Heart left ventricle (tissue), 16 donors: ENCODE data around the gene TMEM163. TPM values are rescaled to one million over a fixed set of nuclear protein-coding genes. Genes with fewer than 3 reads are reported as not detected.

Source experiments
- ATAC-seq, 4 donors: fragments of 200-7000 bp; cut with Tn5 transposase; one replicate each; pipeline ENCODE4 v1.9.1; 2020 to 2022; ENCODE audit warnings: moderate library complexity in 4 of 4, mild to moderate bottlenecking in 3 of 4, moderate number of reproducible peaks in 1 of 4
- DNase-seq, 5 donors: peaks; one replicate each; pipeline ENCODE4 v3.0.0-alpha.2; 2020
- H3K27ac ChIP-seq, 12 donors: fragments of 200-600 bp; sonication (generic) in 4 of 12; one replicate each; pipeline versions ENCODE4 v1.5.0 to v1.8.0; 2016 to 2022; ENCODE audit warnings: mild to moderate bottlenecking in 2 of 12
- H3K27me3 ChIP-seq, 9 donors: fragments of 200-600 bp; sonication (generic) in 2 of 9; one replicate each; pipeline versions ENCODE4 v1.5.1 to v1.8.0; 2016 to 2022; ENCODE audit warnings: mild to moderate bottlenecking in 3 of 9
- H3K36me3 ChIP-seq, 9 donors: fragments of 200-600 bp; sonication (generic) in 2 of 9; one replicate each; pipeline versions ENCODE4 v1.5.0 to v1.8.0; 2018 to 2022; ENCODE audit warnings: mild to moderate bottlenecking in 2 of 9
- H3K4me1 ChIP-seq, 12 donors: fragments of 200-600 bp; sonication (generic) in 4 of 12; one replicate each; pipeline versions ENCODE4 v1.5.0 to v1.8.0; 2016 to 2022; ENCODE audit warnings: mild to moderate bottlenecking in 3 of 12
- H3K4me3 ChIP-seq, 12 donors: fragments of 200-600 bp; sonication (generic) in 4 of 12; one replicate each; pipeline versions ENCODE4 v1.5.0 to v1.8.0; 2017 to 2022; ENCODE audit warnings: mild to moderate bottlenecking in 9 of 12, moderate library complexity in 4 of 12
- H3K9me3 ChIP-seq, 12 donors: fragments of 200-600 bp; sonication (generic) in 4 of 12; one replicate each; pipeline versions ENCODE4 v1.5.0 to v1.8.0; 2016 to 2022; ENCODE audit warnings: mild to moderate bottlenecking in 1 of 12
- POLR2A ChIP-seq, 2 donors: fragments of 450-650 bp; IDR thresholded peaks; one replicate each; pipeline ENCODE4 v1.6.1; 2017; ENCODE audit warnings: antibody characterized with exemption in 2 of 2, mild to moderate bottlenecking in 2 of 2, moderate library complexity in 2 of 2
- WGBS, 4 donors: extraction: QIAGEN DNeasy Blood & Tissue Kit in 2 of 4; methylation state at CpG; one replicate each; pipeline versions ENCODE4 v1.1.5 to v1.1.7; 2013 to 2018; 5-methylcytosine and 5-hydroxymethylcytosine counted together
- intact Hi-C, 10 donors: fragments of 100-400 bp; cut with DNase I; formaldehyde crosslinking; loops; one replicate each; pipeline versions ENCODE4 v1.11.1 to v1.14.2; 2022
- polyA plus RNA-seq, 2 donors: library from polyadenylated mRNA; stranded (reverse); fragments of 200-250 nt; gene quantifications; one replicate each; pipeline ENCODE4 v1.2.3, GENCODE V29; 2013
- total RNA-seq, 9 donors: library from RNA; depleted of rRNA in 2 of 9; stranded (reverse); fragments of >200 nt in 2 of 9; fragmentation: NEBNext Ultra II Directional in 3 of 9; extraction: Animal tissue kit (Norgen Biotek cat#: 25700) in 3 of 9; gene quantifications; one replicate each; pipeline versions ENCODE4 v1.1.0 to v1.2.4, GENCODE V29; 2016 to 2023
- TF ChIP-seq, protein P1 (sequence below), 12 donors: fragments of 200-600 bp; sonication (generic) in 4 of 12; IDR thresholded peaks; one replicate each; pipeline versions ENCODE4 v1.5.0 to v1.8.0; 2018 to 2022; ENCODE audit warnings: antibody characterized with exemption in 12 of 12, mild to moderate bottlenecking in 5 of 12
- donor health status: ischemic (EF 13 %, LVEDD 7.1; RV severe dilation, severe dysfunction).
- donor health status: healthy with polysubstance abuse.
- donor health status: DM: no; HTN: yes; CAD: no.
- donor health status: DM: no; HTN: no; CAD: no.
- donor health status: ischemic (EF 25% LVEDD 6.9; RV normal size, moderate dysfunction).
- donor health status: ischemic (EF 25% LVEDD 5.7; RV mildly dilated, moderate dysfunction).
- donor health status: healthy.
- donor health status: DM: yes; HTN: yes; CAD: no.
- donor health status: ischemic (EF 35%, LVEDD 5.7; RV mildly dilated, moderate dysfunction).
- donor health status: nonischemic (EF 11% LVEDD 7.7; RV severe dilation, severe dysfunction).
- donor health status: DM: yes; HTN: yes; CAD: no.
- donor health status: PGD.
- donor health status: ischemic (EF 29% LVEDD 5.4; RV normal size, mild dysfunction).
- donor health status: nonischemic (EF 23%, LVEDD 6.1; RV moderate dilation, normal function).

Gene TMEM163
- total and polyA plus RNA-seq, 11 donors, result 0.14 to 1.4 (median 0.47) TPM

GRCh38 chr2:134711692-134712091 lies 7.1 kb downstream of the TMEM163 start:
- DNase-seq (no peak), ATAC-seq (no peak)
- TF ChIP-seq POLR2A (IDR thresholded peaks at IDR 0.05), result no peak
- TF ChIP-seq, protein P1, sequence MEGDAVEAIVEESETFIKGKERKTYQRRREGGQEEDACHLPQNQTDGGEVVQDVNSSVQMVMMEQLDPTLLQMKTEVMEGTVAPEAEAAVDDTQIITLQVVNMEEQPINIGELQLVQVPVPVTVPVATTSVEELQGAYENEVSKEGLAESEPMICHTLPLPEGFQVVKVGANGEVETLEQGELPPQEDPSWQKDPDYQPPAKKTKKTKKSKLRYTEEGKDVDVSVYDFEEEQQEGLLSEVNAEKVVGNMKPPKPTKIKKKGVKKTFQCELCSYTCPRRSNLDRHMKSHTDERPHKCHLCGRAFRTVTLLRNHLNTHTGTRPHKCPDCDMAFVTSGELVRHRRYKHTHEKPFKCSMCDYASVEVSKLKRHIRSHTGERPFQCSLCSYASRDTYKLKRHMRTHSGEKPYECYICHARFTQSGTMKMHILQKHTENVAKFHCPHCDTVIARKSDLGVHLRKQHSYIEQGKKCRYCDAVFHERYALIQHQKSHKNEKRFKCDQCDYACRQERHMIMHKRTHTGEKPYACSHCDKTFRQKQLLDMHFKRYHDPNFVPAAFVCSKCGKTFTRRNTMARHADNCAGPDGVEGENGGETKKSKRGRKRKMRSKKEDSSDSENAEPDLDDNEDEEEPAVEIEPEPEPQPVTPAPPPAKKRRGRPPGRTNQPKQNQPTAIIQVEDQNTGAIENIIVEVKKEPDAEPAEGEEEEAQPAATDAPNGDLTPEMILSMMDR (IDR thresholded peaks at IDR 0.05), result no peak
- no peaks in the 10 kb centered on the region for H3K9me3 ChIP-seq
- H3K4me3 ChIP-seq, result no peak overlapping the region
- H3K27ac ChIP-seq, result no peak overlapping the region
- H3K4me1 ChIP-seq, result peaks cover 0 to 23% (median under 1%) of the 10 kb centered on the region in 12 donors
- 8 to 13% (median 8%) methylated on average over 3 of the region's 3 CpGs for WGBS, 4 donors
- intact Hi-C loops, result loop anchor here in 1 of 10 donors (1.0 kb wide), 1 partner anchor 9 kb away; no protein-coding TSS in a partner anchor
- H3K27me3 ChIP-seq, result peaks cover under 1 to 69% (median 16%) of the 10 kb centered on the region in 9 donors
- no peaks in the 10 kb centered on the region for H3K36me3 ChIP-seq

- no peaks in the 10 kb centered on the region for H3K36me3 ChIP-seq
- H3K27me3 ChIP-seq, result peaks cover 0 to 56% (median 15%) of the 10 kb centered on the region in 9 donors
- TF ChIP-seq, protein P1 (IDR thresholded peaks at IDR 0.05), result no peak
- TF ChIP-seq POLR2A (IDR thresholded peaks at IDR 0.05), result no peak
- peaks cover 0 to 21% (median 5%) of the 10 kb centered on the region in 12 donors for H3K4me1 ChIP-seq
- WGBS, 4 donors, result 74 to 92% (median 83%) methylated on average over 5 of the region's 5 CpGs
- H3K27ac ChIP-seq, result no peak overlapping the region
- DNase-seq (no peak), ATAC-seq (no peak)
- H3K4me3 ChIP-seq, result no peak overlapping the region
- intact Hi-C loops, result no loop called here
- H3K9me3 ChIP-seq, result no peaks in the 10 kb centered on the region
Observed at GRCh38 chr2:134707330-134707676, 11.5 kb downstream of the TMEM163 start.

DNA sequence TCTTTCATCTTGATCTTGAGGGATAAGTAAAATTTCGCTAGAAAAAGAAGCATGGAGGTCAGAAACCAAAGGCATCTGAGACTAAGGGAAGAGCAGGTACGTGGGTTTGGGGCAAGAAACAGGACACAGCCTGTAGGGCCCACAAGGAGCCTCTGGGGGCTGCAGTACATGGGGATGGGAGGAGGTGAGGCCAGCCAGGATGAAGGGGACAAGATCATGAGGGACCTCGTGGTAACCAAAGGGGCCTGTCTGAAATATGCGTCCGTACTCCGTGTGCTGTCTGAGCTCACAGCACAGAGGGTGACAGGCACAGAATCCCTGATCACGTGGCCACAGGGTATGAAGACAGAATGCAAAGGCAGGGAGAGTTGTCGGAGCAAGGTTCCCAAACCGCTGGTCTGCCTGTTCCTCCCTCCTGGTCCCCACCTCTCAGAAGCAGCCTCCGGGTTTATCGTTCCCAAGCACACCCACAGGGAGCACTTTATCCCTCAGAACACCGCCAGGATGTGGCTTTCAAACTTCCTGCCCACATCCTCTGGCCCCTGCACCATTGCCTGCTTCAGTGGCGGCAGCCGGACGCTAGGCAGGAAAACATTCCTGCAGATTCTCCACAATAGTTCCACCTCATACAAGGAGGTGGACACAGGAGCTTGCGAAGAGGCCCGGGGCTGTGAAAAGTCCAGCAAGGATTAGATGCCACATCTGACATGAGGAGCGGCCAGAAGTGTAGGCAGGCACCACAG lies 12.0 kb downstream of the TMEM163 start:
- Histone ChIP-seq H3K9me3 (no peaks in the 10 kb centered on the region), H3K27me3 (peaks cover 0 to 58% (median 15%) of the 10 kb centered on the region in 9 donors), H3K27ac (peak overlapping the region in 1 of 12 donors; percentile 9), H3K36me3 (no peaks in the 10 kb centered on the region), H3K4me1 (peaks cover 0 to 16% (median 5%) of the 10 kb centered on the region in 12 donors), H3K4me3 (peak overlapping the region in 8 of 12 donors; percentile 3 to 31 (median 16))
- intact Hi-C loops, result no loop called here
- TF ChIP-seq, protein P1 (IDR thresholded peaks at IDR 0.05), result no peak
- TF ChIP-seq POLR2A (IDR thresholded peaks at IDR 0.05), result no peak
- DNase-seq (no peak), ATAC-seq (peak; percentile 44 to 70 (median 58))
- WGBS, 4 donors, result 19 to 33% (median 26%) methylated on average over 18 of the region's 18 CpGs

GRCh38 chr2:134705861-134706586 lies 12.8 kb downstream of the TMEM163 start:
- Histone ChIP-seq H3K27ac (peak overlapping the region in 1 of 12 donors; percentile 9), H3K4me1 (peaks cover 0 to 15% (median 5%) of the 10 kb centered on the region in 12 donors), H3K9me3 (no peaks in the 10 kb centered on the region), H3K27me3 (peaks cover 0 to 61% (median 15%) of the 10 kb centered on the region in 9 donors), H3K36me3 (no peaks in the 10 kb centered on the region), H3K4me3 (peak overlapping the region in 1 of 12 donors; percentile 31)
- 62 to 79% (median 67%) methylated on average over 20 to 21 of the region's 21 CpGs for WGBS, 4 donors
- TF ChIP-seq POLR2A (IDR thresholded peaks at IDR 0.05), result no peak
- TF ChIP-seq, protein P1 (IDR thresholded peaks at IDR 0.05), result no peak
- ATAC-seq (peak in 1 of 4 donors; percentile 36), DNase-seq (no peak)
- intact Hi-C loops, result no loop called here
